GM18517 (cell line): Measurements from ENCODE around the gene FHDC1.

Experiments used
- ATAC-seq: cut with Tn5 transposase; IDR thresholded peaks from one replicate; pipeline ENCODE4 v1.9.1; 2021; ENCODE audit warnings: mild to moderate bottlenecking, moderate library complexity; ENCODE audit not compliant: unreplicated experiment

FHDC1 gene

GRCh38 chr4:152929888-152930287 lies 6.2 kb upstream of the FHDC1 start:
- no peak for ATAC-seq

- no peak for ATAC-seq
Observed at GRCh38 chr4:152935143-152935542, 980 bp upstream of the FHDC1 start.

- ATAC-seq = no peak
Observed at GRCh38 chr4:152936446-152937335, 568 bp downstream of the FHDC1 start.

- ATAC-seq = no peak
Observed at GRCh38 chr4:152937336-152938236, 1.5 kb downstream of the FHDC1 start.

- ATAC-seq = no peak
Observed at GRCh38 chr4:152938237-152938947, 2.3 kb downstream of the FHDC1 start.

- ATAC-seq = no peak
Observed at GRCh38 chr4:152939621-152940020, 3.5 kb downstream of the FHDC1 start.

GRCh38 chr4:152940461-152940860 lies 4.3 kb downstream of the FHDC1 start:
- ATAC-seq = no peak

GRCh38 chr4:152941411-152941810 lies 5.3 kb downstream of the FHDC1 start:
- no peak for ATAC-seq

- no peak for ATAC-seq
Observed at GRCh38 chr4:152942346-152942745, 6.2 kb downstream of the FHDC1 start.

- ATAC-seq = no peak
Observed at GRCh38 chr4:152943672-152944071, 7.5 kb downstream of the FHDC1 start.

- no peak for ATAC-seq
Observed at GRCh38 chr4:152944666-152945320, 8.7 kb downstream of the FHDC1 start.

- no peak for ATAC-seq
Observed at GRCh38 chr4:152945639-152946038, 9.5 kb downstream of the FHDC1 start.

GRCh38 chr4:152946446-152946845 lies 10.3 kb downstream of the FHDC1 start:
- no peak for ATAC-seq

- no peak for ATAC-seq
Observed at GRCh38 chr4:152947311-152947710, 11.2 kb downstream of the FHDC1 start.

GRCh38 chr4:152949930-152950329 lies 13.8 kb downstream of the FHDC1 start:
- ATAC-seq = no peak

GRCh38 chr4:152950402-152951274 lies 14.5 kb downstream of the FHDC1 start:
- no peak for ATAC-seq

- ATAC-seq = no peak
Observed at GRCh38 chr4:152951348-152951747, 15.2 kb downstream of the FHDC1 start.

- no peak for ATAC-seq
Observed at GRCh38 chr4:152953514-152953913, 17.4 kb downstream of the FHDC1 start.

GRCh38 chr4:152954741-152955140 lies 18.6 kb downstream of the FHDC1 start:
- no peak for ATAC-seq

- no peak for ATAC-seq
Observed at GRCh38 chr4:152956147-152956546, 20.0 kb downstream of the FHDC1 start.
